GM19240 (cell line): ENCODE data around the gene UBE3C.
"Not testable (repeated sequence)": the region's sequence is repeated elsewhere in the genome, so short reads cannot be mapped to it uniquely, and the experiment has no call there.

Source experiments
- DNase-seq: peaks from one replicate; pipeline ENCODE4 v3.0.0; 2011; ENCODE audit warnings: low spot score; ENCODE audit not compliant: insufficient read length

UBE3C gene

DNA sequence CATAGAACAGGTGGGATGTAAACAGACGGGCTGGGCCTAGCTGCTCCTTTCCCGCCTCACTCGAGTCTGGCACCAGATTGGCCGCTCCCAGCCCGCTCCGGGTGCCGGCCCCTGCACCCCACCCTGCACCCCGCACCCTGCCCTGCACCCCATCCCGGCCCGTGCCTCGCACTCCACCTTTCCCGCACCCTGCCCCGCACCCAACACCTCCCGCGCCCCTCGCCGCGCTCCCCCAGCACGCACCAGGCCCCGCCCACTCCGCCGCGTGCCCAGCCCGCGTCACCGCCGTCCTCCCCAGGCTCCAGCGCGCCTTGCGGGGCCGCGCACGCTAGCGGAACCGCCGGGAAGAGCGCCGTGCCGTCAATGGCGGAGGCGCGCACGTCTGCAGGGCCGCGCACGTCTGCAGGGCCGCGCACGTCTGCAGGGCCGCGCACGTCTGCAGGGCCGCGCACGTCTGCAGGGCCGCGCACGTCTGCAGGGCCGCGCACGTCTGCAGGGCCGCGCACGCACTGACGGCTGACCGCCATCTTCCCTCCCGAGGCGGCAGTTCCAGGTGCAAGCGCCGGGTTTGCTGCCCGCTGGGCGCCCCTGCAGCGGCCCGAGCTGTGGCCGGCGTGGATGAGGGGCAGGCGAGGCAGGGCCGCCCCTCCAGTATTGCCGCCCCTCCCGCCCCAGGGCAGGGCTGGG lies at the start of gene UBE3C:
TSS of gene UBE3C (plus strand) at position 503 of the 687 bp plus-strand sequence. CDS start 347 bp downstream, outside the sequence.
- DNase-seq = peak; percentile 87

DNA sequence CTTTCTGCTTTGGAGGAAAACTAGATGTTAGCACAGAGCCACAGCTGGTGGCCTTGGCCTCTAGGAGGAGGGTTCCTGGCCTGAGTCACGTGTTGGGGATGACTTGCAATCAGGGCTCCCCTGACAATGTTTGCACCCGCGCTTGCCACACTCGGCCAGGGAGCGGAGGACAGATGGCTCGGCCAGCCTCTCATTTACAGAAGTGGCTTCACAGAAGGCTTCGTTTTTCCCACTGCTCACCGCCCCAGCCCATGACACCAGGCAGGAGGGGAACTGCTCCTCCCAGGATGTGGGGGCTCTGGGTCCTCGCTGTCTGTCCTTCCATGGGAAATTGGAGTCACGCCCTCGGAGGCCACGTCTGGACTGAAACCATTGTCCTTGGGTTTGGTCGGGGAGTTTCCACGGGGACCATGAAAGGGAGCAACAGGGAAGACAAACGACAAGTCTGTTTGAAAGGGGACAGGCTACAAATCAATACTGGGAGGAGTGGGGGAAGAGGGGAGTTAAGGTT lies 49.6 kb upstream of the UBE3C start:
- no peak for DNase-seq

DNA sequence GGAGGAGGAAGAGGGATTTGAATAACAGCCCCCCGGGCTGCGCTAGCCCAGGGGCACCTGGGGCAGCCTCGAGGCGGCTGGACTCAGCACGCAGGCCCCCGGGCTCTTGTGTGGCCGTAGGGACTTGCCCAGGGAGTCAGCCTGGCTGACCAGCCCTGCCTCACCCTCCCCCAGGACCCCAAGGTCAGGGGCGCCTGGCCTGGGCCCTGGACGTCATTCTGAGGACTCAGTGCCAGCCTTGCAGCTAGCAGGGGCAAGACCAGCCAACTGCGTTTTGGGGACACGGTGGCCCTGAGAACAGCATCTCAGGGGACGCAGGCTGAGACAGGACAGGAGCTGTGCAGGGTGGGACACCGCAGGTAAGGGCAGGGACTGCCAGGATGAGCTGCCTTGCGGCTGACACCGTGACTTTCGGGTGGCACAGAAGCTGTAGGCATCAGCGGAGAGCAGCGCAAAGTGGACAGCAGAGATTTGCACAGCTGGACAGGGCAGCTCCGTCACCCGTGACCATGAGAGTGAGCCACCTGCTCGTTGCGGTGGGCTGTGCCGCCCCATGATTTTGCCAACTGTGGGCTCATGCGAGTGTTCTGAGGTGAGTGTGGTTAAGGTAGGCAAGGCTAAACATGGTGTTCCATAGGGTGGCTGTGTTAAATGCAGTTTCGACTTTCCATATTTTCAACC lies 48.1 kb upstream of the UBE3C start:
- DNase-seq = no peak

DNA sequence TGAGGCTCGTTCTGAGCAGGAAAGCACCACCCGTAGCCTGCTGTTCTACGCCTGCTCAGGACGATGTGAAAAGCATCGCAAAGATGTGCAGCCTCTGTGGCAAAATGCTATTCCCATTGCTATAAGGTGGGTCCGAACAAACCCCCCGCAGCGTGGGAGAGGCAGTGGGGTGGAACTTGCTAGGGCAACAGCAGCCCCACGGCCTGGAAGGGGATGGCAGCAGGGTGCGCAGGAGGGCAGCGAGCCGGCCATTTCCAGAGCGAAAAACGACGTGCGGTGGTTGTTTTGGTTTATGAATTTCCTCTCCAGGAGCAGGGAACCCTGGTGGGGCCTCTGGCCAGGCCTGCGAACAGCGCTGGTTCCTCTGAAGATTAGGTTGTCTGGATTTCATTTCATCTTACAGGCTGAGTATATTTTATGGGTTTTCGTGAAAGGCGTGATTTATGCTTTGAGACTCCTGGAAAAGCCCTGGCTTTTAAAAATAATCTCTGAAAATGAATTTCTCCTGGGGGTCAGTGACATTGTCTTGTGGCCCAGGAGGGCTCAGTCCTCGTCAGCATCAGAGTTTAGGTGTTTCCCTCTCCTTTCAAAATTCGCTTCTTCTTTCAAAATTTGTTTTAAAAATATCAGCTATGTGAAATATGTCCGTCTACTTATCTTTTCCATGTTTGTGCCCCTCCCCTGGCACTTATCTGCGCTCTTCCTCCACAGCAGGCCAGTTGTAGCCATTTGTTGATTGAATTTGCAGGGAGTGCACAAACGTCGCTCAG lies 42.3 kb upstream of the UBE3C start:
- no peak for DNase-seq

DNA sequence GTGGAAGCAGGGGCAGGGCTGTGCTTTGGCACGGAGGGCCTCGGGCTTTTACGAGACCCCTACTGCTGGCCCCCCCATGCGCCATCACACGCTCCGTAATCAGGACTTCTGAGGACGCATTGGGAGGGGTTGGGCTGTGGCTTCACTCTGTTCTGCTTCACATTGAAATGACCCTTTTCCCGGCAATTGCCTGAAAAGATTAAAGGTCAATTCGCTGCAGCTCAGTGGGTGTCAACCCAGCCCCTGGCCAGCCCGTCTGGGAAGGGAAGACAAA lies 41.7 kb upstream of the UBE3C start:
- DNase-seq = no peak

DNA sequence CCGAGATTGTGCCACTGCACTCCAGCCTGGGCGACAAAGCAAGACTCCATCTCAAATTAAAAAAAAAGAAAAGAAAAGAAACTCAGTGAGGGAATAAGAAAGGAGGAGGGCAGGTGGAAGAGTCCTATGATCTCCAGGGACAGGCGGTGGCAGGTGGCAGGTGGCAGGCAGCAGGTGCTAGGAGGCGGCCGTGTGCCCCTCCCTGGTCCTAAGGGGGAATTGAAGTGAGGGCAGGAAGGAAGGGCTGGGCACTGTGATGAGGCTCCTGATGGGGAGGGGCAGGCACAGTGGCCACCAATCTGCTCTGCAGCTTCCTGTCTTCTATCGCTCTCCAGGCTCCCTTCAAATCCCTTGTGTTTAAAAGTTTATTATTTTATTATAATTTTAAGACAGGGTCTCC lies 41.2 kb upstream of the UBE3C start:
- DNase-seq = no peak

DNA sequence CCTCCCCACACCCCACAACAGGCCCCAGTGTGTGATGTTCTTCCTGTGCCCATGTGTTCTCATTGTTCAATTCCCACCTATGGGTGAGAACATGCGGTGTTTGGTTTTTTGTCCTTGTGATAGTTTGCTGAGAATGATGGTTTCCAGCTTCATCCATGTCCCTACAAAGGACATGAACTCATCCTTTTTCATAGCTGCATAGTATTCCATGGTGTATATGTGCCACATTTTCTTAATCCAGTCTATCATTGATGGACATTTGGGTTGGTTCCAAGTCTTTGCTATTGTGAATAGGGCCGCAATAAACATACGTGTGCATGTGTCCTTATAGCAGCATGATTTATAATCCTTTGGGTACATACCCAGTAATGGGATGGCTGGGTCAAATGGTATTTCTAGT lies 38.7 kb upstream of the UBE3C start:
- DNase-seq = not testable (repeated sequence)

DNA sequence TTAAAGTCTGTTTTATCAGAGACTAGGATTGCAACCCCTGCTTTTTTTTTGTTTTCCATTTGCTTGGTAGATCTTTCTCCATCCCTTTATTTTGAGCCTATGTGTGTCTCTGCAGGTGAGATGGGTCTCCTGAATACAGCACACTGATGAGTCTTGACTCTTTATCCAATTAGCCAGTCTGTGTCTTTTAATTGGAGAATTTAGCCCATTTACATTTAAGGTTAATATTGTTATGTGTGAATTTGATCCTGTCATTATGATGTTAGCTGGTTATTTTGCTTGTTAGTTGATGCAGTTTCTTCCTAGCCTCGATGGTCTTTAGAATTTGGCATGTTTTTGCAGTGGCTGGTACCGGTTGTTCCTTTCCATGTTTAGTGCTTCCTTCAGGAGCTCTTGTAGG lies 35.1 kb upstream of the UBE3C start:
- not testable (repeated sequence) for DNase-seq

DNA sequence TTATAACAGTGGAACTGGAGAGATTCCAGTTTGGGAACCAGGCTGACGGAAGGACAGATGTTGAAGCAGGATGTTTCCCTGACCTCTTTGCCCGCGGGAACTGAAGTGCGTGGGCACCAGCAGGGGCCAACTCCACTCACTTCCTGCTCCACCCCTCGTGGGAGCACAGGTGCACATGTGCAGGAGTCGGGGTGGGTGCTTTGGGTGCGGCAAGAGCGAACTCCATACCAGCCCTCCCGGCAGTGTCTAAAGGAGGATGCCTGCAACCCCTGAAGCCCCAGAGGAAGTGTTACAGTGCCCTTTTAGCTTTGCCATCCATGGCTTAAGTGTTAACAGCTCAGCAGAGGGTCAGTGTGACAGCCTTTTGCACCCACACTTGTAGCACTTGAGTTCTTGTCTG lies 27.4 kb upstream of the UBE3C start:
- DNase-seq = no peak

DNA sequence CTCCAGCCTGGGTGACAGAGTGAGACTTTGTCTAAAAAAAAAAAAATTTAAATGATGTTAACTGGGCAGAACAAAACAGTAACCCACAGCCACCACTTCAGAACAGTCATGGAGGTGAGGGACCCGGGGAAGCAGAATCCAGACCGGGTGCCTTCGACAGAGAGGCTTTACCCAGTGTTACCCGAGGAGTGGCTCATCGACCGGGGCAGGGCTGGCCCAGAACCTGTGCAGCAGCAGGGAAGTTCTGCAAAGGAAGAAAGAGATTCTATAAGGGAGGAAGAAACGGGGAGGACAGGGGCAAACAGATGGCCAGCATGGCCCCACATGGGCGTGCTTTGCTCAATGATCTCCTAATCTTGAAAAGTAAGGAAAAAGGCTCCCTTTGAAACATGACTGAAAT lies 26.0 kb upstream of the UBE3C start:
- DNase-seq = no peak

DNA sequence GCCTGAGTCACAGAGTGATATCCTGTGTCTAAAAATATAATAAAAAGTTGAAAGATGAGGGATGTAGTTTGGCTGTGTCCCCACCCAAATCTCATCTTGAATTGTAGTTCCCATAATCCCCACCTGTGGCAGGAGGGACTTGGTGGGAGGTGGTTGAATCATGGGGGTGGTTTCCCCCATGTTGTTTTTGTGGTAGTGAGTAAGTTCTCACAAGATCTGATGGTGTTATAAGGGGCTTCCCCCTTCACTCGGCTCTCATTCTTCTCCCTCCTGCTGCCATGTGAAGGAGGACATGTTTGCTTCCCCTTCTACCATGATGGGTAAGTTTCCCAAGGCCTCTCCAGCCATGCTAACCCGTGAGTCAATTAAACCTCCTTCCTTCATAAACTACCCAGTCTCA lies 25.1 kb upstream of the UBE3C start:
- DNase-seq = no peak

DNA sequence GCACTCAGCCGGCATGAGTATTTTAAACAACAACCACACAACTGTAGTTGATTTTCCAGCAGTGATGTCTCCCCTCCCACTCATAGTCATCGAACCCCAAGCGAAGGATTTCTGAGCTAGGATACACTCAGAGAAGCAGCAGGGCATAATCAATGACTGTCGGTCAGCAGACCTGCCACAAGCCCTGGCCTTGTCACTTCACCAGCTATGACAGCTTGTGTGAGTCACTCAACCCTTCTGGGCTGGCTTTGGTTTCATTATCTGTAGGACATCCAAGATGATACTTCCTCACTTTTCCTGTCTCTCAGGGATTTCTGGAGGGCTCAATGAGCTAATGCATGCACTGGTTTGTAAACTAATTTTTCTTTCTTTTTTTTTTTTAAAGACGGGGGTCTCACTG lies 22.0 kb upstream of the UBE3C start:
- DNase-seq = no peak

DNA sequence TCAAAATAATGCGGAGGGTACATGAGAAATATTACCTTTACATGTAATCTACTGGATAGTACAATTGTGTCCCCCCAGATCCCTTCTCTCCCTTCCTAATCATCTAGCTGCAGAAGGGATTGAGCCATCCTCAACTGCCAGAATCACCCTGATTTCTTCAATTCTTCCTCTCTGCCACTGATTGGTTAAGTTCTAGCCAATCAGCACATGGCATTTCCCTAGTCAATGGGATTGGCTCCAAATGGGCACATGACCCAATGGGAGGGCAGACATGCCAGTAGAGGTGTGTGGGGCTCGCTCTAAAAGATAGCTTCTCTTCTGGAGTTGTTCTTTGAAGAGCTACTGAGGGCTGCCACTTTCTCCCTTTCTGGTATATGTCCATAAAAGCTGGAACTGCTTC lies 20.9 kb upstream of the UBE3C start:
- DNase-seq = no peak

DNA sequence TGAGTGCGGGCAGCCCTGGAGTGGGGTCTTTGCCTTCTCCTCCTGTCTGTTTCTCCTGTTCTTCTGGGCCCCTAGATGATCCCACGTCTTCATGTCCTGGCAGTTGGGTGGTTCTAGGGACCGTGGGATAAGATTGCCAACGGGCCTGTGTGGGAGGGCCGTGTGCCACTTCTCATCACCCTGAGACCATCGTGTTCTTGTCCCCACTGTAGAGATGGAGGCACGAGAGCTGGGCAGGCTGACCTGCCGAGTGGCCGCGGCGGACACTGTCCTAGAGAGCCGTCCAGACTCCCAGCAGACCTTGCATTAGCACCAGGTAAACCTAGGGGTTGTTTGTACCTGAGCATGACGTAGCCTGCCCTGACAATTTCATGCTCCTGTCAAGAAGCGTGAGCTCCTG lies 18.5 kb upstream of the UBE3C start:
- DNase-seq = no peak

DNA sequence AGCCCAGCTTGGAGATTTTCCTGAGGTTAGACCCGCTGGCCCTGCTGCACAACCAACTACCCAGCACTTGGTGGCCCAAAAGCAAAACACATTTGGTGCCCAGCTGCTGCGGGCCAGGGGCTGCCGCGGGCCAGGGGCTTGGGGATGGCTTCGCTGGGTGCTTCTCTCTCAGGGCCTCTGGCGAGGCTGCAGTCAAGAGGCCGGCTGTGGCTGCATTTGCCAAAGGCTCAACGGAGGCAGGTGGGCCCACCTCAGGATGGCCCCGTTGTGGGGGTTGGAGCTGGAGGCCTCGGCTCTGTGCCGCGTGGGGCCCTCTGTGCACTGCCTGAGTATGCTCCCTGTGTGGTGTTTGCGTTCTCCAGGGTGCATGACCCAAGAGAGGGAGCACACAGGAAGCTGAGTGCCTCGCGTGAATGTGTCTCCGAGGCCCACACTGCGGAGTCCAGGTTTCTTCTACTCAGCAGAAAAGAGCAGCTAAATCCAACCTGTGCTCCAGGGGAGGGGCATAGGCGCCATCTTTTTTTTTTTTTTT lies 17.5 kb upstream of the UBE3C start:
- no peak for DNase-seq

DNA sequence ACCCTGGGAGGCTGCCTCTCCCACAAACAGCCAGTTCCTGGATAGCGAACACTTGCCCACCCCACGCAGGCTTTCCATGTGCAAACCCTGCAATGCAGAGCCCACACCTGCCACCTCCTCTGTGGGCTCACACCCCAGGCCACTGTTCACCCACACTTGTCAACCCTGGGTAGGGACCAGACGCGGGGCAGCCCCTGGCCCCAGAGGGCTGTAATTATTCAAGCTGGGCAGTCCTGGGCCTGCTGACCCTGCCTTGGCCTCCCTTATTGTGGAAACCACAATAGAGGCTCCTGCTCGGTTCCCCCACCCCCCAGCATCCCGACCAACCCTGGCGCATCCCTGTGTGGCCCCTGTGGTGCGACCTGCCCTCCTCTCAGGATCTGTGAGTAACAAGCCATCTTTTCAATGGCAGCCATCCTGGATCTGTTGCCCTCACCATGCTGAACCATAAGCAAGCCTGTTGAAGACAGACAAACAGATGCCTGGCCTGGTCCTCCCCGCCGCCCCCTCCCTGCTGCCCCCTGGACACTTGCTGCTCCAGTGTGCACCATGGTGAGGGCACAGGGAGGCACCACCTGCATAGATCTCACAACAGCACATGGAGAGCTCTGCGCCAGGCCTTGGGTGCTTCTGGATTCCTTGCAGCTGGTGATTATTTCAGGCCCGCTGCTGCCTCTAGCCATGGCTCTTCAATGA lies 15.8 kb upstream of the UBE3C start:
- no peak for DNase-seq

DNA sequence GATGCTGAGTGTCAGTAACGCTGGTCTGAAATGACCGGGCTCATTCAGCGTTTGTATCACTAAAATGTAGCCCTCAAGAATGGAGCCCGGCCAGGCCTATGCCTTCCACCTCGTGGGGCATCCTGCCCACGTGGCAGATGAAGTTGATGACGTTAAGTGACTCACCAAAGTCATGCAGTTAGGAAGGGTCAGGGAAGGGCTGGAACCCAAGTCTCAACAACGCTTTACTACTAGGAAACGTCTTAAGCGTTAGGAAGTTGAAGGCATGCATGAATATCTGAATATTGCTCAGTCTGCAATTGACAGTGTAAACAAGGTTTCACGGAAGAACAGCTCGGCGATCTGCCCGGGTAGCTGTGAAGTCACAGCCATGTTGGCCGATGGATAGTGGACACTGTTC lies 14.0 kb upstream of the UBE3C start:
- DNase-seq = no peak

DNA sequence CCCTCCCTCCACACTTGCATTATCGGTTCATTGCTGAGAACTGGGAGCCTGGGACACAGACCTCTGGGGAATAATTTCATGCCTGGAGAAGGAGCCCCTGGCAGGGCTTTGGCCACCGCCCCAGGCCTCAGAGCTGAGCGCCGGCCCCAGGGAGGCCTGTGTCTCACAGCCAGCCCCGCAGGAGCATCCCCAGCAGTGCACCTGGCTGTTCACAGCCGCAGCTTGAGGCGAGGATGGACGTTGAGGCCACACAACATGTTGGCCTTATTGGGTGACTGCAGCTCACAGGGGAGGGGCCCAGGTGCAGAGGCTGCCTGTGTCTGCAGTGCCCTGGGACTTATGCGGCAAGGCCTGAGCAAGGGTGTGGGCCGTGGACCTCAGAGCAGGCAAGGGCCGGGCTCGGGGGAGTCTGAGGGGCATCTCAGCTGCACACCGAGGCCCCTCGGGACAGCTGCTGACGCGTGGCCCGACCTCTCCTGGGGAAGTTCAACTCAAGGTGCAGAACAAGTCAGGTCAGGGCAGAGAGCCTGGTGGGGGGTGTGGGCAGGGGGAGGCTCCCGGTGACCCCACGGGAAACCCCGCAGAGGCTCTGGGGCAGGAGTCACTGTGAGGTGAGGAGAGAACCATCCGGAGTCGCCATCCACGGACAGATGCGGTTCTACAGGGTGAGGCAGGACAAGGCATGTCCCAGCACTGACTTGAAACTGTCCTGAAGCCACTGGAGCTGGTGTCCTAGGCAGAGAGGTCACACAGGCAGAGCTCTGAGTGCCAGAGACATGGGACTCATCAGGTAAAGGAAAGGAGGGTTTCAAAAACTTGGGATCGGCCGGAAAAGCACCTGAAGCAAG lies 13.1 kb upstream of the UBE3C start:
- no peak for DNase-seq

DNA sequence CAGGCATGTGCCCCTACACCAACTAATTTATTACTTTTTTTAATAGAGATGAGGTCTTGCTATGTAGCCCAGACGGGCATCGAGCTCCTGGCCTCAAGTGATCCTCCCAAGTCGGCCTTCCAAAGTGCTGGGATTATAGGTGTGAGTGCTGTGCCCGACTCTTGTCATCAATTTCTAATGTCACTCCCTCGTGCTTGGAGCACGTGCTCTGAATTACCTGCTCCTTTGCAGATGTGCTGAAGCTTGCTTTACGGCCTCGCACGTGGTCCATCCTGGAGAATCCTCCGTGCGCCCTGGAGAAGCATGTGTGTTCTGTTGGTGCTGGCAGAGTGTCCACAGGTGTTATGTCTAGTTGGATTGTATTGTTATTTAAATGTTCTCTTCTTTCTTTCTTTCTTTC lies 11.8 kb upstream of the UBE3C start:
- DNase-seq = no peak

DNA sequence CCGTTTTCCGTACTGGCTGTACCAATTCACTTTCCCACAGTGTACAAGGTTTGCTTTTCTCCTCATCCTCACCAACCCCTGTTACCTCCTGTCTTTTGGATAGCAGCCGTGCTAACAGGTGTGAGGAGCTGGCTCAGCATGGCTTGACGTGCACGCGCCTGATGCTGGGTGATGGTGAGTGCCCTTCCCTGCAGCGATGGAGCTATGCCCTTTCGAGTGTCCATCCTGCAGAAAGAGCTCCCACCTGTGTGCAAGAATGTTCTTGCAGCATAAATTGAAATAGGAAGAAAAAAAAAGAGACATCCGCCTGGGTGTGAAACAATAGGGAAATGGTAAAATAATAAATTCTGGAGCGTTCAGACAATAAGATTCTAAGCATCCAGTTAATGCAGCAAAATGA lies 9.5 kb upstream of the UBE3C start:
- DNase-seq = no peak
